ENCODE measurements around the gene ING5.

Gene ING5

DNA sequence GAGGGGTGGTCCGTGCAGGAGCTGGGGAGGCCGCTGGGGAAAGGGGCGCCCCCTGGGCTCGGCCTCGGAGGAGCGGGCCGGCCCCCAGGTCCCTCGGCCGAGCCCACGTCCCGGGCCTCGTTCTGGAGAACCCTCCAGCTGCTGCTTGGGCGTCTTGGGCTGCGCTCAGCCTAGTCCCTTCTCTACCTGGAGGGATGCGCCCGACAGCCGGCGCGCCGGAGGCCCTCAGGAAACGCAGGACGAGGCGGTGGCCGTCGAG lies 32.3 kb downstream of the ING5 start:
- no peak for DNase-seq
- no peak overlapping the region for H3K27ac ChIP-seq

GRCh38 chr2:241734467-241735208 lies 32.8 kb downstream of the ING5 start, which contains the start of gene D2HGDH:
Gene D2HGDH (plus strand): TSS chr2:241734630. CDS start chr2:241735225, 595 bp downstream.
- no peaks in the 10 kb centered on the region for H3K27me3 ChIP-seq (replicated peaks)
- H3K4me3 ChIP-seq (ENCODE audit: low read depth, low read length), result peak within 1 kb of the TSS; percentile 75
- H3K36me3 ChIP-seq (replicated peaks), result no peaks in the 10 kb centered on the region
- H3K27ac ChIP-seq, result peak within 1 kb of the TSS; percentile 85
- DNase-seq, result peak; percentile 73
- in situ Hi-C loops (cut with HindIII; ENCODE audit: low pct_ligation_motif_present, low sequenced_read_pairs), result no loop called here
- no peak for TF ChIP-seq CTCF (IDR thresholded peaks at IDR 0.05; ENCODE audit: low read depth, low read length, missing control alignments)

More for the DNA sequence above, 32.3 kb downstream of the ING5 start:
- Histone ChIP-seq H3K27me3 (replicated peaks) (no peaks in the 10 kb centered on the region), H3K36me3 (replicated peaks) (no peaks in the 10 kb centered on the region), H3K4me3 (ENCODE audit: low read depth, low read length) (peak overlapping the region; percentile 44)
- no peak for TF ChIP-seq CTCF (IDR thresholded peaks at IDR 0.05; ENCODE audit: low read depth, low read length, missing control alignments)
- in situ Hi-C loops (cut with HindIII; ENCODE audit: low pct_ligation_motif_present, low sequenced_read_pairs), result no loop called here

DNA sequence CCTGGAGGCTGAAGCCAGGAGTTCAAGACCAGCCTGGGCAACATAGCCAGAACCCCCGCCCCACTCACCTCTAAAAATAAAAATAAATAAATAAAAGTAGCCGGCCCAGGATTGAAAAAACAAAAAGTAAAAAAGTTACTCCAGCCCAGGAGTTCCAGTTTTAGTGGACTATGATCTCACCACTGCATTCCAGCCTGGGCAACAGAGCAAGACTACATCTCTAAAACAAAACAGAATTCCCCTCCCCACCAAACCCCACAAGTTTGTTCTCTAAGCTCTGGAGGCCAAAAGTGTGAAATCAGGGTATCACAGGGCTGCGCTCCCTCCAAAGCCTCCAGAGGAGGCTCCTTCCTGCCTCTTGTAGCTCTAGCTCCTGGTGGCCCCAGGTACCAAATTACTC lies 34.3 kb downstream of the ING5 start:
- Histone ChIP-seq H3K4me3 (ENCODE audit: low read depth, low read length) (no peak overlapping the region), H3K36me3 (replicated peaks) (no peaks in the 10 kb centered on the region), H3K27me3 (replicated peaks) (no peaks in the 10 kb centered on the region), H3K27ac (no peak overlapping the region)
- TF ChIP-seq CTCF (IDR thresholded peaks at IDR 0.05; ENCODE audit: low read depth, low read length, missing control alignments), result no peak
- no peak for DNase-seq
- in situ Hi-C loops (cut with HindIII; ENCODE audit: low pct_ligation_motif_present, low sequenced_read_pairs), result no loop called here

DNA sequence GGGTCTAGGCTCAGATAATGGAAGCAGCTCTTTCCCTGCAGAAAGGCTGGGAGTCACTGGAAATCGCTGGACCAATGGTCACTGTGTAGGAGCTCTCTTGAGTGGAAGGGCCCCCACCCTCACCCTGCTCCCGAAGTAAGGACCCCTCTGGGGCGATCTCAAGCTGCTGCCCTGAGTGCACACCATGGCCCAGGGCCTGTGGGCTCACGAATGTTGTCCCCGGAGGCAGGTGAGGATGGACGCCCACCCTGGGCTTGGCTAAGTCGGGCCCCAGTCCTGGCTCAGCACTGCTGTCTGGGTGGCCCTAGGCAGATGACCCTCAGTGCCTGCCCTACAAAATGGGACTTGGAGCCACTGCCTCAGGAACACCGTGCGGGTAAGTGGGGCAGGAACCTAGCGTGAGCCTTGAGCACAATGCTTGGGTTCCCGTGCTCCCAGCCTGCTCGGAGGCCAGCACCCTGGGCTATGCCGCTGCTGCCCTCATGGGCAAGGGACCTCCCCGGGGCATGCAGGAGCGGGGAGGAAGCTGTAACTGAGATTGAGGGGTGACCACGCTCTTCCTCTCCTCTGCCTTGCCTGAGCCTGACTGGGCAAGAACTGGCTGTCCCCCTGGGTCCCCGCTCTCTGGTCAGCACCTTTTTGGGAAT lies 36.3 kb downstream of the ING5 start:
- H3K27ac ChIP-seq, result no peak overlapping the region
- in situ Hi-C loops (cut with HindIII; ENCODE audit: low pct_ligation_motif_present, low sequenced_read_pairs), result no loop called here

GRCh38 chr2:241739177-241739576 lies 37.3 kb downstream of the ING5 start:
- in situ Hi-C loops (cut with HindIII; ENCODE audit: low pct_ligation_motif_present, low sequenced_read_pairs), result no loop called here
- H3K4me3 ChIP-seq (ENCODE audit: low read depth, low read length), result no peak overlapping the region
- H3K27me3 ChIP-seq (replicated peaks), result no peaks in the 10 kb centered on the region
- H3K27ac ChIP-seq, result no peak overlapping the region
- H3K36me3 ChIP-seq (replicated peaks), result peaks cover 4% of the 10 kb centered on the region
- TF ChIP-seq CTCF (IDR thresholded peaks at IDR 0.05; ENCODE audit: low read depth, low read length, missing control alignments), result no peak
- DNase-seq, result no peak

More for the DNA sequence above, 36.3 kb downstream of the ING5 start:
- no peak for TF ChIP-seq CTCF (IDR thresholded peaks at IDR 0.05; ENCODE audit: low read depth, low read length, missing control alignments)
- no peak overlapping the region for H3K4me3 ChIP-seq (ENCODE audit: low read depth, low read length)
- no peaks in the 10 kb centered on the region for H3K27me3 ChIP-seq (replicated peaks)
- no peak for DNase-seq
- no peaks in the 10 kb centered on the region for H3K36me3 ChIP-seq (replicated peaks)
